ENCODE results near the gene KAT6B. TPM values are rescaled to one million over a fixed set of nuclear protein-coding genes. Genes with fewer than 3 reads are reported as not detected.

Gene KAT6B
- total RNA-seq, 1 donor from 2014 or later = 21.7 TPM

DNA sequence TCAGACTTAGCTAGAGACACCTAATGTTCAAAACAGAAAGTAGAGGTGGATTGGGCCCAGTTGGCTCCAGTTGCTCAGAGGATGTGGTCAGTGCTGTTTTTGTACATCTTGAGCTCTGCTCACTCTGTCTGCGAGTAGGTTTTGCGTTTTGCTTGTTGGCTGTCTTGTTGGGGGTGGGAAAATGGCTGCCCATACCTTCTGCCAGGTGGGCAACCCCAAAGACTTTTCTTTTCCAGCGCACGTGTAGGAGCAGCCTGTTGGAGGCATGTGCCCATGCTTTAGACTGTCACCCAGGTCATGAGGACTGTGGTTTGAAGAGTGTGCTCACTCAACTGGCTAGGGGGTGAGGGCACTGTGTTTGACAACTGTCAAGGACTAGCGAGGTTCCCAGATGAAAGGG lies 73.9 kb downstream of the KAT6B start:
- TF ChIP-seq EZH2 (IDR thresholded peaks at IDR 0.05; ENCODE audit: insufficient read depth, low read length) (no peak), CTCF (IDR thresholded peaks at IDR 0.05; ENCODE audit: insufficient read depth, low read depth, low read length) (no peak)
- no peaks in the 10 kb centered on the region for H3K27me3 ChIP-seq (ENCODE audit: insufficient read depth, low read length)
- DNase-seq (ENCODE audit: low read depth) (no peak), FAIRE-seq (no peak)
- H3K27ac ChIP-seq (ENCODE audit: low read depth, low read length) = no peak overlapping the region
- H2AFZ ChIP-seq (ENCODE audit: low read depth, low read length) = no peak overlapping the region
- Mint-ChIP-seq H3K36me3 (ENCODE audit: low read depth, unreplicated experiment) (no peaks in the 10 kb centered on the region), H3K4me1 (ENCODE audit: low read depth, unreplicated experiment) (peaks cover 13% of the 10 kb centered on the region), H3K4me3 (ENCODE audit: unreplicated experiment) (no peak overlapping the region), H3K27ac (ENCODE audit: unreplicated experiment) (no peak overlapping the region), H3K9me3 (ENCODE audit: unreplicated experiment) (no peaks in the 10 kb centered on the region), H3K27me3 (ENCODE audit: low read depth, unreplicated experiment) (no peaks in the 10 kb centered on the region)
- H3K36me3 ChIP-seq (ENCODE audit: insufficient read depth, low read length) = no peaks in the 10 kb centered on the region
- no peak overlapping the region for H3K9ac ChIP-seq (ENCODE audit: low read length)
- no peaks in the 10 kb centered on the region for H3K9me3 ChIP-seq (ENCODE audit: insufficient read depth, low read depth, low read length)
- H3K79me2 ChIP-seq (ENCODE audit: insufficient read depth, low read length) = peaks cover 31% of the 10 kb centered on the region
- no peak overlapping the region for H3K4me3 ChIP-seq (ENCODE audit: insufficient read depth, low read depth, low read length)
- H4K20me1 ChIP-seq (ENCODE audit: insufficient read depth, low read length) = peaks cover 65% of the 10 kb centered on the region
- no peak overlapping the region for H3K4me2 ChIP-seq (ENCODE audit: low read length)
- H3K4me1 ChIP-seq (ENCODE audit: insufficient read depth, low read length) = peaks cover 6% of the 10 kb centered on the region

DNA sequence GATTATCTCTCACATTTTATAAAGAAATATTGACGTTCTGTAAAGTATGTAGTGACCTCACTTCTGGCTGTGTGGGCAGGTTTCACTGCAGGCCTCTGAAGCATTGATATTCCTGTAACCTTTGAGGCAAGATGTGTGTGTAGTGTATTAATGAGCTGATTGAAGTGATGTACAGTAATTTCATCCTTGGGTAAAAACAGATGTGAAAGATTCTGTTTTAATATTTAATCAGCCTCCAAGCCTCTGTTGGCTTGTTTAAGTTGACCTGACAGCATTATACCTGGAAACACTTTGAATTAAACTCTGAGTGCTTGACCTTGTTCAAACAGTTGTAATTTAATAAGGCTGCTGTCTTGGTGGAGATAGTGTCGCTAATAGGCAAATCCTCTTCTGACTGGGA lies 74.9 kb downstream of the KAT6B start:
- Mint-ChIP-seq H3K36me3 (ENCODE audit: low read depth, unreplicated experiment) (no peaks in the 10 kb centered on the region), H3K4me1 (ENCODE audit: low read depth, unreplicated experiment) (peaks cover 13% of the 10 kb centered on the region), H3K9me3 (ENCODE audit: unreplicated experiment) (no peaks in the 10 kb centered on the region), H3K27me3 (ENCODE audit: low read depth, unreplicated experiment) (no peaks in the 10 kb centered on the region), H3K27ac (ENCODE audit: unreplicated experiment) (no peak overlapping the region), H3K4me3 (ENCODE audit: unreplicated experiment) (no peak overlapping the region)
- TF ChIP-seq EZH2 (IDR thresholded peaks at IDR 0.05; ENCODE audit: insufficient read depth, low read length) (no peak), CTCF (IDR thresholded peaks at IDR 0.05; ENCODE audit: insufficient read depth, low read depth, low read length) (no peak)
- FAIRE-seq (no peak), DNase-seq (ENCODE audit: low read depth) (no peak)
- peaks cover 66% of the 10 kb centered on the region for H4K20me1 ChIP-seq (ENCODE audit: insufficient read depth, low read length)
- H3K27ac ChIP-seq (ENCODE audit: low read depth, low read length) = no peak overlapping the region
- peaks cover 27% of the 10 kb centered on the region for H3K79me2 ChIP-seq (ENCODE audit: insufficient read depth, low read length)
- no peak overlapping the region for H3K4me2 ChIP-seq (ENCODE audit: low read length)
- no peak overlapping the region for H3K9ac ChIP-seq (ENCODE audit: low read length)
- H3K4me3 ChIP-seq (ENCODE audit: insufficient read depth, low read depth, low read length) = no peak overlapping the region
- no peaks in the 10 kb centered on the region for H3K36me3 ChIP-seq (ENCODE audit: insufficient read depth, low read length)
- no peak overlapping the region for H2AFZ ChIP-seq (ENCODE audit: low read depth, low read length)
- H3K4me1 ChIP-seq (ENCODE audit: insufficient read depth, low read length) = peaks cover 6% of the 10 kb centered on the region
- no peaks in the 10 kb centered on the region for H3K27me3 ChIP-seq (ENCODE audit: insufficient read depth, low read length)
- no peaks in the 10 kb centered on the region for H3K9me3 ChIP-seq (ENCODE audit: insufficient read depth, low read depth, low read length)

- no peak overlapping the region for H3K4me2 ChIP-seq (ENCODE audit: low read length)
- H3K9me3 ChIP-seq (ENCODE audit: insufficient read depth, low read depth, low read length) = no peaks in the 10 kb centered on the region
- H3K4me3 ChIP-seq (ENCODE audit: insufficient read depth, low read depth, low read length) = no peak overlapping the region
- H3K79me2 ChIP-seq (ENCODE audit: insufficient read depth, low read length) = peaks cover 27% of the 10 kb centered on the region
- Mint-ChIP-seq H3K4me1 (ENCODE audit: low read depth, unreplicated experiment) (peaks cover 13% of the 10 kb centered on the region), H3K27me3 (ENCODE audit: low read depth, unreplicated experiment) (no peaks in the 10 kb centered on the region), H3K27ac (ENCODE audit: unreplicated experiment) (no peak overlapping the region), H3K9me3 (ENCODE audit: unreplicated experiment) (no peaks in the 10 kb centered on the region), H3K4me3 (ENCODE audit: unreplicated experiment) (no peak overlapping the region), H3K36me3 (ENCODE audit: low read depth, unreplicated experiment) (no peaks in the 10 kb centered on the region)
- H2AFZ ChIP-seq (ENCODE audit: low read depth, low read length) = no peak overlapping the region
- no peaks in the 10 kb centered on the region for H3K27me3 ChIP-seq (ENCODE audit: insufficient read depth, low read length)
- FAIRE-seq = no peak
- no peak for DNase-seq (ENCODE audit: low read depth)
- TF ChIP-seq CTCF (IDR thresholded peaks at IDR 0.05; ENCODE audit: insufficient read depth, low read depth, low read length) = no peak
- no peak for TF ChIP-seq EZH2 (IDR thresholded peaks at IDR 0.05; ENCODE audit: insufficient read depth, low read length)
- H3K9ac ChIP-seq (ENCODE audit: low read length) = no peak overlapping the region
- peaks cover 65% of the 10 kb centered on the region for H4K20me1 ChIP-seq (ENCODE audit: insufficient read depth, low read length)
- H3K27ac ChIP-seq (ENCODE audit: low read depth, low read length) = no peak overlapping the region
- H3K4me1 ChIP-seq (ENCODE audit: insufficient read depth, low read length) = peaks cover 6% of the 10 kb centered on the region
- H3K36me3 ChIP-seq (ENCODE audit: insufficient read depth, low read length) = no peaks in the 10 kb centered on the region
Measured at GRCh38 chr10:74901867-74902450, 75.6 kb downstream of the KAT6B start.

Data from astrocyte (in vitro differentiated cells and primary cell).